Muscle of arm (tissue), 12 donors: Measurements from ENCODE around the gene KRTAP10-9. TPM values are rescaled to one million over a fixed set of nuclear protein-coding genes. Genes with fewer than 3 reads are reported as not detected.
"Not testable (repeated sequence)": the region's sequence is repeated elsewhere in the genome, so short reads cannot be mapped to it uniquely, and the experiment has no call there.

ENCODE experiments used
- DNase-seq: peaks from one replicate; pipeline ENCODE4 v3.0.0-alpha.2; 2013
- polyA plus RNA-seq, 12 donors: library from polyadenylated mRNA; unstranded; fragments of 120-200 nt; gene quantifications; one replicate each; pipeline ENCODE4 v1.2.1, GENCODE V29; 2013; ENCODE audit not compliant: insufficient read length in 12 of 12

The KRTAP10-9 gene
- polyA plus RNA-seq, 12 donors = not detected

GRCh38 chr21:44638506-44639330 lies 11.8 kb downstream of the KRTAP10-9 start:
- DNase-seq = not testable (repeated sequence)

DNA sequence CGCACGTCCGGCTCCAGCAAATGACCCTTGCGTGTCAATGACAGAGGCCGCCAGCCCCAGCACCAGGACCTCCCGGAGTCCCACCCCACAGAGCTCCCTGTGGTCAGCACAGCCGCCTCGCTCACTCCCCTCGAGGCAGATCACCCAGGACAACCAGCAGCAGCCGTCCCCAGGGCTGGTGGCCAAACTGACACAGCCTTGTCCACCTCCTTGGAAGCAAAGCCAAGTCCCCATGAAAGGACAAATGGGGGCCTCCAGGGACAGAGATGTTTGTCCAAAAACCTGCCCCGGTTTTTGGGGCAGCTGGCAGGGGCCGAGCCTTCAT lies 12.4 kb downstream of the KRTAP10-9 start:
- DNase-seq = no peak

DNA sequence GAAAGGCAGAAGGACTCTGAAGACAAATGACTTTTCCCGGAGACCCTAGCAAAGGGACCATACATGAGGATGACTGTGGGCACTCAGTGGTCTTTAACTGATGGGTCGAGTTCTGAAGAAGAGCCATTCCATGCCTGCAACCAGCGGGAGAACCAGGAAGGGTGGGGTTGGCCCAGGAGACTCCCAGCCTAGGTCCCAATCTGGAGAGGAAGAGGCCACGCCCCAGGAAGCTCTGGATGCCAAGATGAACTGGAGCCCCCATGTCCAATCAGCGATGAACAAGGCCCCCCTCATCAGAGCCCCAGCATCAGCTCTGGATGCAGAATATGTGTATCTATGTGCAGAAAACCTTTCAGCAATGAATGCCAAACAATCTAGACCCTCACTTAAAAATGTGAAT lies 13.9 kb downstream of the KRTAP10-9 start:
- no peak for DNase-seq

- DNase-seq = no peak
Observed at GRCh38 chr21:44643741-44644310, 16.9 kb downstream of the KRTAP10-9 start.

DNA sequence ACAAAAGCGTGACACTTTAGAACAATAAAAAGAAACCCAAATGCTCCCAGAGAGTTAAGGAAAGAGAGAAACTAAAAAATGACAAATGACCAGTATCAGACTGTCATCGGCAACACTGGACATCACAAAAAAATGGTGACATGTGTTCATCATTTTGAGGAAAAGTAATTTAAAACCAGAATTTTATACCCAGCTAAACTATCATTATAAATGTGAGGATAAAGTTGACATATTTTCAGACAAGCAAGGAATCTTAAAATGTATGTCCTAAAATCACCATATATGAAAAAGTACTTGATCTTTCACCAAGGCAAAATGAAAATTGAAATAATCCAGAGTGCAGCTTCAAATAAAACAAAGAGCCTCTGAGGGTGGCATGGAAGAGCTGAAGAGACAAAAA lies 18.0 kb downstream of the KRTAP10-9 start:
- no peak for DNase-seq

GRCh38 chr21:44646366-44647221 lies 19.7 kb downstream of the KRTAP10-9 start, which contains the start of gene KRTAP10-11:
KRTAP10-11 (plus strand) TSS chr21:44646414; CDS start chr21:44646459, 45 bp downstream.
- DNase-seq = not testable (repeated sequence)

GRCh38 chr21:44647222-44647552 lies 20.3 kb downstream of the KRTAP10-9 start:
- no peak for DNase-seq

DNA sequence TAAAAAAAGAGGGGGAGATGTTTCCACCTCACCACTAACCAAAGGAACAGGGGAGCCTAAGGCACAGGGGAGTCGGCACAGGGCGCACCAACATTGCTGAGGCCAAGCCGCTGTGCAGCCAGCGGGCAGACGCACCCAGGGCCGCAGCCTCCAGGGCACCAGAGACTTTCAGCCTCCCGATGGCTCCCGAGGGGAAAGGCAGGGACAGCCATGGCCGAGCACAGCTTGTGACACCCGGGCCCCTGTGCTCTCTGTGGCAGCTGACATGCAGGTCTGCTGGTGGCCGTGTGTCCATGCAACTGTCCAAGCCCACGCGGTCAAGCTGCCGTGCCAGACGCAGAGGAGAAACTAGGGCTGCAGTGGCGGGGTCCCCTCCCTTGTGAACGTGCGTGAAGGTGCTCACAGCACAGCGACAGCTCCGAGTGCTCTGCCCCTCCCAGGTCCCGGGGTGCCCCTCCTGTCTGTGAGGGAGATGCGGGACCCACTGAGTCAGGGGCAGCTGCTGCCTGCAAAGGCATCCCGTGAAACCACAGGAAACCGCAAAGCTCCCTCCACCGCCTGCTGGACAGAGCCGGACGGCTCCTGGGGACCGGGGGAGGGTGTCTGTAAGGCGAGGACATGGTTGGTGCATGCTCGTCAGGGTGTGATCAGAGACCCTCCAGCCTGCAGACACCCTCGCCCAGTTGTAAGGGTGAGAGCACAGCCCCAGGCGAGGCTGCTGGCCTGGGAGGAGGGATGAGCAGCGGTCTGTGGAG lies 21.8 kb downstream of the KRTAP10-9 start:
- DNase-seq = no peak

DNA sequence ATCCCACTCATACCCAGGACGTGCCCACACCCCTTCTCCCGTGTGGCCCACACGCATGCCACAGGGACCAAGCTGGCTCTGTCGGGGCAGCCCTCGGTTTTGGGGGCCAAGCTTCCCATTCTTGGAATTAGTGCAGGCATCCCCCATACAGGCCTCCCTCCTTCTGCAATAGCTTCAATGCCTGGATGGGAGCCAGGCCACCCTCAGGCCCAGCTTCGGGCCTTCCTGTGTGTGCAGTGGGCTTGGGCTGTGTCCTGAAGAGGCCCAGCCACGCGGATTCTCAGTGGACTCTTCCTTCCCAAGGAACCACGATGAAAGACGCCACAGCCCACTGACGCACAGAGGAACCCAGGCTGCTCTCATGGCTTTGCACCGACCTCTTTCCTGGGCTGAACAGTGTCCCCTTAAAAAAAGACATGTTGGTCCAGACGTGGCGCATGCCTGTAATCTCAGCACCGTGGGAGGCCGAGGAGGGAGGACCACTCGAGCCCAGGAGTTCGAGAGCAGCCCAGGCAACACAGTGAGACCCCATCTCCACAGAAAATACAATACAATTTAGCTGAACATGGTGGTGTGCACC lies 22.7 kb downstream of the KRTAP10-9 start:
- DNase-seq = no peak

DNA sequence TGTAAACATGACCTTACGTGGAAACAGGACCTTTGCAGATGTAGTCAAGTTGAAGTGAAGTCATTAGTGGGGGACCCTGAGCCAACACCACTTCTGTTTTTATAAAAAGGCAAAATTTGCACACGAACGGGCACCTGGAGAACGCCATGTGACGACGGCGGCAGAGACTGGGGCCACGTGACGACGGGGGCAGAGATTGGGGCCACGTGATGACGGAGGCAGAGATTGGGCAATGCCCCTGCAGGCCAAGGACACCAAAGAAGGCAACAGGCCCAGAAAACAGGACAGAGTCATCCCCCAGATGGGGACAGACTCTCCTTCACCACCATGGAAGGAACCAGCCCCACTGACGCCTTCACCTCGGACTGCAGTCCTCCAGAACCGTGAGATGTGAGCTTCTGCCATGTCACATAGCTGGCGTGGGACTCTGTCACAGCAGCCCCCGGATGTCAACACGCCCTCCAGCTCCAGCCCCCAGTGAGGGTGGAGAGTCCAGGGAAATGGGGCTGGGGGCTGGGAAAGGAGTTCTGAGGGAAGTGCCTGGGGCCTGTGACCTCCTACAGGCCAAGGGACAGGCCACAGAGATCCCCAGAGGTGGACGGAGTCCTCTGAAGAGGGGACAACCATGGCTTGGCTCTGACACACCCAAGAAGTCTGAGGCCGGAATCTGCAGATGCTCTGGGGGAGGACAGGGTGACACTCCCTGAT lies 23.5 kb downstream of the KRTAP10-9 start:
- DNase-seq = no peak

- DNase-seq = no peak
Observed at GRCh38 chr21:44650973-44651675, 24.2 kb downstream of the KRTAP10-9 start.

- DNase-seq = no peak
Observed at GRCh38 chr21:44653123-44653522, 26.2 kb downstream of the KRTAP10-9 start.

- no peak for DNase-seq
Observed at GRCh38 chr21:44653656-44654575, 27.0 kb downstream of the KRTAP10-9 start.

GRCh38 chr21:44654576-44655175 lies 27.8 kb downstream of the KRTAP10-9 start, which contains the start of gene KRTAP12-4:
KRTAP12-4 (minus strand) TSS chr21:44654659; CDS start chr21:44654614, 45 bp downstream.
- no peak for DNase-seq

DNA sequence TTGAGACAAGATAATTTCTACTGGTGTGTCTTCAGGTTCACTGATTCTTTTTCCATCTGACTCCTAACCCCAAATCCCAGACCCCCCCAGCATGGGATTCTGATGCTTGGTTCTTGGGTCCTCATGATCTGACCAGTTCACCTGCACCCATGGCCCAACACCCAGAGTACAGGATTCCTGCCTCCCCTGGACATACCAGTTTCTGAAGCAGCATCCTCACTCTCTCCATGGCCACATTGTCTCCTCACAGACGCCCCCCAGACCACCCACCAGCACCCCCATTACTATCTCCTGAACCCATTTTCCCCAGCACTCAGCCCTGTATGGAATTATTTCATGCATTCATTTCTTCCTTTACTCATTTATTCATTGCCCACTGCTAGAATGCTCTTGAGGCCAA lies 30.0 kb downstream of the KRTAP10-9 start:
- no peak for DNase-seq

DNA sequence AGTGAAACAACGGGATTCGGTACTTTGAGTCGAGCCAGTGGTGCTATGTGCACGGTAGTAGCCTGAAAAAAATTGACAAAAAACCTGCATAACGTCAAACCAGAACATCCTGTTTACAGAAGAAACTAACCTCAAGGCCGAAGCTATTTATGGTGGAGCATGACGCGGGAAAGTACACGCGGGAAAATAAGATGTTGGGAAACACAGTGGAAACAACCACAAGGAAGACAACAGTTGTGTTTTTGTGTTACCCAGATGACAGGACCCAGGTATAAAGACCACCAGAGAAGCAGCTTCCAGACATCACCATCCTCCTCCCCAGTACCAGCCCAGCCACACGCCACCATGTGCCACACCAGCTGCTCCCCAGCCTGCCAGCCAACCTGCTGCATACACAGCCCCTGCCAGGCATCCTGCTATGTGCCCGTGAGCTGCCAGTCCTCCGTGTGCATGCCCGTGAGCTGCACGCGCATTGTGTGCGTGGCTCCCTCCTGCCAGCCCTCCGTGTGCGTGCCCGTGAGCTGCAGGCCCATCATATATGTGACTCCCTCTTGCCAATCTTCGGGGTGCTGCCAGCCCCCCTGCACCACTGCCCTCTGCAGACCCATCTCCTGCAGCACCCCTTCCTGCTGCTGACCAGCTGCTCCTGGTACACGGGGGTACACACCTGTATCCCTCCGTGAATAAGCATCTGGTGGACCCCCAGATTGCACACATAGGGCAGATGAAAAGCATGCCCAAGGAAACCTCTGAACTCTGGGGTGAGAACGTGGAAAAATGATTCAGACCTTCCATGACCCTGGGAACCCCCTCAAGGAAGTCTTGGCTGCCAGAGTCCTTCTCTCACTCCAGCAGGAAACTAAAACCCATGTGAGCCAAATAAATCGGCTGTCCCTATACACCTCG lies 31.0 kb downstream of the KRTAP10-9 start, which contains the start of gene KRTAP12-3:
Gene KRTAP12-3, plus strand, starts transcription at position 298 of the 906 bp plus-strand sequence. Its CDS starts 48 bp downstream, at position 346.
- DNase-seq = no peak

GRCh38 chr21:44658541-44658910 lies 31.6 kb downstream of the KRTAP10-9 start:
- no peak for DNase-seq
